HTR-8/SVneo (cell line): ENCODE measurements around the gene EXD3.

Experiments
- DNase-seq: peaks from one replicate; pipeline ENCODE4 v3.0.0; 2011; ENCODE audit warnings: low spot score, mixed read lengths; ENCODE audit not compliant: insufficient read length
- FAIRE-seq: peaks from 2 replicates; lab custom pipeline; 2011; peaks lifted over from hg19 to GRCh38; lab: Jason Lieb, UNC

EXD3 gene

DNA sequence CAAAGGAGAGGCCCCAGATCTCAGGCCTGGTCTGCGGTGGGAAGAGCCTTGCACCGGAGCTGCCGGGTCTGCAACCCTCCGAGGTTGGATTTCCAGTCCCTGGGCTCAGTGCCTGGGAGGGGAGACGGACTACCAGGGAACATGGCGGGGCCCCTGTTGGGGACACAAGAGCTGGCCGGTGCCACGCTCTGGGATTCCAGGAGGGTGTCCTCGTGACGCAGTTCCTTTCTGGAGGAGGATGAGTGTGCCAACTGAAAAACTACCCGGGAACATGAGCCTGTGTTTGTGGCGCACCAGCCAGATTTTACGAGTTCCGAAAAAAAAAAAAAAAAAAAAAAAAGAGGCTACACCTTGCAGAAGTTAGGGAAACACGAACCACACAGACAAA is 129.9 kb downstream of the EXD3 start:
- FAIRE-seq: no peak
- DNase-seq: no peak

DNA sequence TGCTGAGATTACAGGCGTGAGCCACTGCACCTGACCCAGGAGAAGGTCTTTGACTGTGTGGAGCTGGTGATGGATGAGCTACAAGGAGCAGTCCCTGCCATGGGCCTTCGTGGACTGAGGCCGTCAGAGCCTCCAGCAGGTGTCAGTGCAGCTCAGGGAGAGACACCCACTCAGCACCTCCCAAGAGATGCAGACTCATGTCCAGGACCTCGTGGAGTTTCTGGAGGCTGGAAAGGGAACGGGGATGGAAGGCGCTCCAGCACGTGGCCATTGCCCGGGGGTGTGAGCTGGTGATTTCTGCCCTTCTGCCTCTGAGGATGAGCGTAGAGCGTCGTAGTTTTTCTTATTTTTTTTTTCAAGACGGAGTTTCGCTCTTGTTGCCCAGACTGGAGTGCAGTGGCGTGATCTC is 136.0 kb downstream of the EXD3 start:
- DNase-seq (peak; percentile 72), FAIRE-seq (no peak)

DNA sequence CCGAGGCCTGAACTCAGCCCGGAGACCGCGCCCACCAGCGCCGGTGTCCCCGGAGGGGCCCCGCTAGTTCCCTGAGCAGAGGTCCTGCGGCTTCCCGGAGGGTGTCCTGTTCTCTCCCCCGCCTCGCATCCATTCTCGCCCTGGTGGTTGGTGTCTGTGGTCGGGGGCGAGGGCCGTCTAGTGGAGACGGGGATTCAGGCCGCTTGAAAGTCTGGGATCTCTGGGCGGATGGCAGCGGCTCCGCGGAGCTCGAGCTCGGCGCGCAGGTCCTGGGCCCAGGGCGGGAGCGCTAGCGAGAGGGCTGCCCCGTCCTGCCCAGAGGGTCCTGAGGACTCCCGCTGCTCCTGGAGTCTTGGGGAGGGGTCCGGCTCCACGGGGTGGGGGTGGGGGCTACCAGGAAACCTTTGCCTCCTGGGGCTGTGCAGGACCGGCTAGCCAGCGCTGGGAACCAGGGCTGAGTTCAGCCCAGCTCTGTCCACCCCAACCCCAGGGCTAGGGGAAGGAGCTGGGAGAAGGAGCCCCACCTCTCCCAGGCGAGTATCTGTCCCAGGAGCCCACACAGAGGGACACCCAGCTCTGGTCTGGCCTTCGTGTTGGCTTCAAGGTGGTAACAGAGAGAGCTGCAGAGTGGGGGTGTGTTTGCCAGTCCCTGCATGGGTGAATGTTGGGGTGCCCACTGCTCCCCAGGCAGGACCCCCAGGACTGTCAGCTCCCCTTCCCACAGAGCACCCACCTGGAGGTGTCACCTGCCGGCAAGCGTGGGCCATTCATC is 141.4 kb downstream of the EXD3 start:
- DNase-seq: no peak
- FAIRE-seq: no peak

DNA sequence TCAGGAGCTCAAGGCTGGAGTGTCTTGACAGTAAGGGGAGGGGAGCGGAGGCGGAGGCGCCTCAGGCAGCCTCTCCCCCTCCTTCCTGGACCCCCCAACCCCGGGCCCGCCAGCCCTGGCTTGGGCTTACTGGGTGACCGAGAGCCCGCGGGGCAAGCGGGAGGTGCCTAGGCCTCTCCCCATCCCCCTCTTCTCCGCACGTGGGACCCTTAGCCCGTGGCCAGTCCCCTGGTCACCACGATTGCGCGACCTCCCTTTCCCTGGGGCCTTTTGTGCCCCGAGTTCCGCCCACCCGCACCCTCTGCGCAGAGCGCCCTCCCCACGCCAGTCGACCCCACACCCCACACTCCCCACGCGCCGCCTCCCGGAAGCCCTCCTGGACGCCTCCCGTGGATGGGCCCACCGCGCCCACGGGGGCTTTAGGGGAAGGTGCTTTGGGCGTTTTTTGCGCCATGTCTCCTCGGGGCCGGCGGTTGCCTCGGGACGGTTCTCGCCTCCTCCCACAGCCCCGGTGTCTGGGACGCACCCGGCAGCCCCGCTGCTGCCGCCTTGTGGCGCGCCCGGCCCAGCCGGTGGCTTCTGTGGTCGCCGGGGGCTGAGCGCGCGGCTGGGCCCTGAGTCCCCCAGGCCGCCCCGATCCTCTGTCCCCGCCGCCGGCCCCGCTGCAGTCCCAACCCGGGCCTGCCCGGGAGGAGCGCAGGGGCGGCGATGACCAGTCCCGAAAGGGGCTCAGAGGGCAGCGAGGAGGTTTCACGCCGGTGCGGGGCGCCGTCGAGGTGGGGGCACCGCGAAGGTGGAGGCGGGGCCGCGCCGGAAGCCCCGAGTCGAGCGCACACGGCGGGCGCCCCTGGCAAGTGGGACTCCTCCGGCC is 142.3 kb downstream of the EXD3 start:
- DNase-seq (no peak), FAIRE-seq (no peak)

DNA sequence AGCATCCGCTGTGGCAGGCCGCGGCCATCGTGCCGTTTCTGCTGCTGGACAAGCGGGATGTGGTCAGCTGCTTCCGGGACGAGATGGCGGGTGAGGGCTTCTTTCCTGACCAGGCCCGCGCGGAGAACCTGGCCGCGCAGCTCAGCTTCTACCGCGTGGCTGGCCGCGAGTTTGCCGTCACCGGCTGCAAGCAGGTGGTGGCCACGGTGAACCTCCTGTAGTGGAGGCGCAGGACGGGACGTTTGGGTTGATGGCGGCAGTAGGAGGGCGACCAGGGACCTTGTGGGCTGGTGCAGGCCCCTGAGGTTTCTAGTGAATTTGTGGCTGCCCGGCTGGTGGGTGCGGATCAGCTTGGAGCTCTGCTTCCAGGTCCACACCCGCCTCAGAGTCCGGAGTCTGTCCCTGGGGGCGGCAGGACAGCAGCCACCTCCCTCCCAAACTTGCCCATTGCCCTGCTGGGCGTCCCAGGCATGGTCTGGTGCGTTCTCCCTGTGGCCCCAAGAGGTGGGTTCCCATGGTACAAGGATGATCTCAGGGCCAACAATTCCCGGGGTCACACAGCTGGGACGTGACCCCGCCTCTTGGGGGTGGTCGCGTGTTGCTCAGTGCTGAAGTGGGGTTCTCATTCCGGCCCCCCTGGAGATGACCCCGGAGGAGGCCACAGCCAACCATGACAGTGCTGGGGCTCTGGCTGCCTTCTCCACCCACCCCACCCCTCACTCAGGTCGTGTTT is 143.1 kb downstream of the EXD3 start:
- FAIRE-seq: no peak
- no peak for DNase-seq

DNA sequence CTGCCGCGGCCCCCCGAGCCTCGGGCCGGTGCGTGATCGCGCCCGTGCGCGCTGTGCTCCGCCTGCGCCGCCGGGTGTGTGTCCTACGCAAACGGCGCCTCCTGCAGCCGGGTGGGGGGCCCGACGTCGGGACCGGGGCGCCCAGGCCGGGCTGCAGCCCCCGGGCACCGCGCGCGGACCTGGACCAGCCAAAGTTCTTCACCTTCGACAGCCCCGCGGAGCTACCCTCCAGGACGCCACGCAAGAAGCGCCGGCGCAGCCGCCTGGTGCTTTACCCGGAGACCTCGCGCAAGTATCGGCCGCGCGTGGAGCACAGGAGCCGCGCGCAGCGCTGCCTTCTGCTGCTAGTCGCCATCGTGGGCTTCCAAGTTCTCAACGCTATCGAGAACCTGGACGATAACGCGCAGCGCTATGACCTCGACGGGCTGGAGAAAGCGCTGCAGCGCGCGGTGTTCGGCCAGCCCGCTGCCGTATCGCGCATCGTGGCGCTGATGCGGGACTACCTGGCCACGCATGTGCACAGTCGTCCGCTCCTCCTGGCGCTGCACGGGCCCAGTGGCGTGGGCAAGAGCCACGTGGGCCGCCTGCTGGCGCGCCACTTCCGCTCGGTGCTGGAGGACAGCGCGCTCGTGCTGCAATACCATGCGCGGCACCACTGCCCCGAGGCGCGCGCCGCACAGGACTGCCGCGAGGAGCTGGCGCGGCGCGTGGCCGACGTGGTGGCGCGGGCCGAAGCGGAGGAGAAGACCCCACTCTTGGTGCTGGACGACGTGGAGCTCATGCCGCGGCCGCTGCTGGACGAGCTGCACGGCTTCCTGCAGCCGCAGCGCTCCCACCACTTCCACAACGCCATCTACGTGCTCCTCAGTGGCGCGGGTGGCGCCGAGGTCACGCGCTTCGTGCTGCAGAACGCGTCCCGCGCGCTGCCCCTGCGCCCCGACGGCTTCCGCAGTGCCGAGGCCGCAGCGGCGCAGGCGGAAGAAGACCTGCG is 143.9 kb downstream of the EXD3 start:
- no peak for DNase-seq
- no peak for FAIRE-seq

DNA sequence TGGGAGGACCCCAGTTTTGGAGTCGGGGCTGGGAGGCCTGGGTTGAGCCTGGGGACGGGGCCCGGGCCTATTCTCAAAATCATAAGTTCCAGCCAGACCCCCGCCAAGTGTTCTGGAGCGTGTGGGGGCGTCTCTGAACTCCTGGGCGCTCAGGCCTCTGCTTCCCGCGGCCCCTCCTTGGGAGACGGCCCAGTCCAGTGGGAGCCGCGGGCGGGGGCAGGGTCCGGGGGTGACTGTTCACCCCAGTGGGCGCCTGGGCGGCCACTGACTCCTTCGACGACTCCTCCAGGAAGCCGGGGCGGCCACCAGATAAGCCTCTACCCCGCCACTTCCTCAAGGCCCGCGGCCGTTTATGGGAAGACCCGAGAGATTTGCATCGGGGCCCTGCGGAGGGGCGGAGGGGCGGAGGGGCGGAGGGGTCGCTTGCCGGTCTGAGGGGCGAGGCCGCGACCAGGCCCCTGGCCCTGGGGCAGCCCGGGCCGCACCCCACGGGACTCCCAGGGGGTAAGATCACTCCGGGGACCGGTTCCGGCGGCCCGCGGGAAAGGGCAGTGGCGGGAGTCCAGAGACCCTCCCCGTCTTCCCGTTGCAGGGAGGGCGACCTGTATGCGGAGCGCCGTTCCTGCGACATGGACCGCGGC is 144.8 kb downstream of the EXD3 start:
- DNase-seq: no peak
- no peak for FAIRE-seq

DNA sequence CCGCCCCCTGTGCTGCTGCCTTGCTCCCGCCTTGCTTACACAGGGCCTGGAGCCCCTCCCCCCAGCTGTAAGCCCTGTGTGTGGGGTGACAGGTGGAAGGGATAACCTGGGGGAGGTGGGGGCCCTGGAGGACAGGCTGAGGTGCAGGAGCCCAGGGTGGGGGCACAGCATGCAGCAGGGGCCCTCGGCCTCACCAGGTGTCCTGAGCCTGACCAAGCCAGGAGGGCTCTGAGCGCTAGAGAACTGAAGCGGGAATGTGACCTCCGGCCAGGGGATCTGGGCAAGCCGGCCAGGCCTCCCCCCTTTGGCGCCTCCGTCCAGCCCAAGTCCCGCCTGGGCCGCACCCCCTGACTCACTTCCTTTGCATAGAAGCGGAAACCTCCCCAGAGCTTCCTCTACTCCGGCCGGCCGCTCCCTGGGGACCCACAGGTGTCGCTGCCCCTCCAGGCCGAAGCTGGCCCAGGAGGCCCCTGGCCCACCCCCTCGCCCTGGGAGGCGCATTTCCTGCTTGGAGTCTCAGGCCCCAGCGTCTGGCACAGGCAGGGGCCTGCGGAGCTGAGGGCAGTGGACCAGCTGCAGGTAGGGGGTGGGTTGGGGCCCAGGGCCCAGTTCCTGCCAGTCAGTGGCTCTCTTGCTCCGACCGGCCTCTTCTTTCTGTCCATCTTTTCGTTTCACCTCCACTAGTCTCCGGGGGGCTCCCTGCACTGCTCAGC is 145.5 kb downstream of the EXD3 start, which contains the start of gene TOR4A:
Gene TOR4A, plus strand, starts transcription at position 398 of the 713 bp plus-strand sequence. CDS start 964 bp downstream, outside the sequence.
- no peak for FAIRE-seq
- DNase-seq: peak; percentile 92

DNA sequence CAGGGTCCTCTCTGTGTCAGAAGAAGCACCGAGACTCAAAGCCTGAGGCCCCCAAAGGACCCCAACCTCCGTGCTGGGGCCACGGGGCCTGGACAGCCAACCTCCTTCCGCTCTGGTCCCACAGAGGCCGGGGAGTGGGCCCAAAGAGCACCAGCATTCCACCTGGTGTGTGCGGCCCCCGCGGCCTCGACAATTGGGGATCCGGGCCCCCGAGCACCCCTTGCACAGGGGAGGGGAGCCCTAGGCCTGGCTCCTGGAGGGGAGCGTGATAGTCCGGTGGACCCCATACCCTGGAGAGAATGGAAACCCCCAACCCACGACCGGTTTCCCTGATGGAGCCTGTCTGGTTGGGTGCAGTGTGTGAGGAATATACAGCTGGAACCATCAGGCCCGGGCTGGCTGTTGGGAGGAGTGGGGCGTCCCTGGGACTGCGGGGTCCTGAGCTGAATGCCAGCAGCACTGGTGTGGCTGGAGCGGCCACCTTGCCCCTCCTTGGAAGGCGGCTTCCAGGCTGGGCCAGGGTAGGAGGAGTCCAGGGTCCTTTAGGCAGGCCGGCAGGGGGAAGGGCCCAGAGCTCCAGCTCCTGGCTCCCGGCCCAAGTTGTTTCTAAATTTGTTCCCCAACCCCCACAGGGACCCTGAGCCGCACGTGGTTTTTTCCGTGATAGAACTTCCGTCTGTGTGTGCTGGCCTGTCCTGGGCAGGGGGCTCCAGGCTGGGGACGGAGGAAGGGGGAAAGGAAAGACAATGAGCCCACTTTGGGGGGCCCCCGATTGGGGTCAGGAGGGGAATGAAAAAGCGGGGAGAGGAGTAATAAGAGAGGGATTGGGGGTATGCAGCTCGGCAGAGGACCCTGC is 146.3 kb downstream of the EXD3 start:
- FAIRE-seq (no peak), DNase-seq (no peak)

DNA sequence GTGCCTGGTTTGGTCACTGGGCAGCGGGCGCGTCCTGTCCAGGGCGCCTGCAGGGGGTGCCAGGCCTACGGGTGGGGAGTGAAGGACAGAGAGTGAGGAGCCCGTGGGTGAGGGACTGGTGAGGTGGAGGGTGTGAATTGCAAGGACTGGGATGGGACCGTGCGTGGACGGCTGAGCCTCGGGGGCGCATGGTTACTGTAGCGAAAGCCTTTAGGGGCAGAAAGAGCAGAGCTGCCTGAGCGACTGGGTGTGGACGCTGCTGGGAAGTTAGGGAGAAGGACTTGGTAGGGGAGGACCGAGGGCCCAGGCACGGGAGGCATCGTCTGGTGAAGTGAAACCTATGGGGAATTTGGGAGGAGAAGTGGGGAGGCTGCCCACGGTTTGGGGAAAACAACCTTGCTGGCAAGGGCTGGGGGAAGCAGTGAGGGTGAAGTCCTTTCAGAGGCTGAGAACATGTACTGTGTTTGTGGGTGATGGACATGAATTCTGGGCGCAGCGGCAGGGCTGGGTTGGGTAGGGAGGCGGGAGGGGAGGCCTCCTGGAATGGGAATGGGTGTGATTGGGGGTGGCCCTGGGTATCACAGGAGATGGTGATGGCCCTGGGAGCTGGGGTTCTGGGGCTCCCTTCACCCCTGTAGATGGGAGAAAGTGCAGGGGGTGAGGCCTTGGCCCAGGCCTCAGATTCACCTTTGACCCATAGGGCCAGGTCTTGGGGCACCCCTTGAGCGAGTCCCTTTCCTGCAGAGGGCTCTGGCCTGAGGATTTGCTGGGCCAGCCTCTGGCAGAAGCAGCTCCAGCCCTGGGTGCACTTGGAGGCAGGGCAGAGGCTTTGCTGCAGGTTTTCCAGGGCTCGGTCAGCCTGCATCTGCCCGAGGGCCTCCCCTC is 147.1 kb downstream of the EXD3 start:
- FAIRE-seq (no peak), DNase-seq (no peak)

DNA sequence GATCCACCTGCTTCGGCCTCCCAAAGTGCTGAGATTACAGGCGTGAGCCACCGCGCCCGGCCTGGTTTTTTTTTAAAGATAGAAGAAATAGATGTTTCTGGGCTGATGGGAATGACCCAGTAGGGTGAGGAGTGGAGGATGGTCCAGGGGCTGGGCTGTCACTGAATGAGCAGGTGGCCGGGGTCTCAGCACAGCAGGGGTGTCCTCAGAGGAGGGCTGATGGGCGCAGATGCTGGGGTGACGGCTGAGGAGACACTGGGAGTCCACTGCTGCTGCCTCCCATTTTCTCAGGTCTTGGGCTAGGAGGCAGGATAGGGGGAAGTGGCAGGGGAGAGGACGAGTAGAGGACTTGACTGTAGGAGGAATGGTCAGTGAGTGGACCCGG is 147.8 kb downstream of the EXD3 start:
- no peak for FAIRE-seq
- no peak for DNase-seq

DNA sequence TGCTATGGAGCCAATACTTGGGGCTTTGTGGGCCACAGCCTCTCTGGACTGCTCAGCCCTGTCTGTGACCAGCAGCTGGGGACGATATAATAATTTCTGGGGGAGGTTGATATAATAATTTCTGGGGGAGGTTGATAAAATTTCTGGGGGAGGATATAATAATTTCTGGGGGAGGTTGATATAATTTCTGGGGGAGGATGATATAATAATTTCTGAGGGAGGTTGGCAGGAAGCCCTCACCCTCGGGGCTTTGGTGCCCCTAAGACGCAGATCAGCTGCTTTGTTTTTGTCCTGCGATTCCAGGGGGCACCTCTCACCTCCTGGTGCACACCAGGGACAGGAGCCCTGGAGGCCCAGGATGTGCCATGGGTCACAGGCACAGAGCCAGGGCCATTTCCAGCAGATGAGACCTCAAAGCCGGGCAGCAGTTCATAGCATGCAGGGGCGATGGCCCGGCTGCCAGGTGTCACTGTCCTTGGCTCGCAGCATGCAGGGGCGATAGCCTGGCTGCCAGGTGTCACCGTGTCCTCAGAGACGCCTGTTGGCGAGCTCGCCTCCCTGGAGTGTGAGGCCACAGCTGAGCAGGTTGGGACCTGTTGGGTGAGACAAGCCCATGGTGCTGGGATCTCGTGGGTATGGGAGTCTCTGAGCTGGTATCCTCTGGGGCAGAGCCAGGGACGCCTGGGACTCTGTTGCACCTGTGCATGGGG is 149.2 kb downstream of the EXD3 start:
- DNase-seq: no peak
- FAIRE-seq: no peak

DNA sequence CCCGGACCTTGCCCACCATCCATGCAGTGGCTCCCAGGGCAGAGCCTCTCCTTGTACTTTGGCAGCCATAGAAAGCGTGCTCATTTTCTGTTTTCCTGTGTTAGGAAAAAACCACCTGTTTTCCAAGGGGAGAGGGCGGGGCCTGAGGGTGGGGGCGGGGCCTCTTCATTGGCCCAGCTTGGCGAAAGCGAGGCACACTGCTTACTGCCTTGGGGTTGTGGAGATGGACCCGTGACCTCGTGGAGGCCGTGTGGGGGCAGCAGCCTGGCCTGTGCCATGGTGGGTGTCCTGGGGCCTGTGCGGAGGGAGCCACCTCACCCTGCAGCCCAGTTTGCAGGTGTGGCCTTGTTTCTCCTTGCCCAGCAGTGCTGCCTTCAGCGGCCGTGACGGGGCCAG is 149.9 kb downstream of the EXD3 start:
- FAIRE-seq (no peak), DNase-seq (no peak)

DNA sequence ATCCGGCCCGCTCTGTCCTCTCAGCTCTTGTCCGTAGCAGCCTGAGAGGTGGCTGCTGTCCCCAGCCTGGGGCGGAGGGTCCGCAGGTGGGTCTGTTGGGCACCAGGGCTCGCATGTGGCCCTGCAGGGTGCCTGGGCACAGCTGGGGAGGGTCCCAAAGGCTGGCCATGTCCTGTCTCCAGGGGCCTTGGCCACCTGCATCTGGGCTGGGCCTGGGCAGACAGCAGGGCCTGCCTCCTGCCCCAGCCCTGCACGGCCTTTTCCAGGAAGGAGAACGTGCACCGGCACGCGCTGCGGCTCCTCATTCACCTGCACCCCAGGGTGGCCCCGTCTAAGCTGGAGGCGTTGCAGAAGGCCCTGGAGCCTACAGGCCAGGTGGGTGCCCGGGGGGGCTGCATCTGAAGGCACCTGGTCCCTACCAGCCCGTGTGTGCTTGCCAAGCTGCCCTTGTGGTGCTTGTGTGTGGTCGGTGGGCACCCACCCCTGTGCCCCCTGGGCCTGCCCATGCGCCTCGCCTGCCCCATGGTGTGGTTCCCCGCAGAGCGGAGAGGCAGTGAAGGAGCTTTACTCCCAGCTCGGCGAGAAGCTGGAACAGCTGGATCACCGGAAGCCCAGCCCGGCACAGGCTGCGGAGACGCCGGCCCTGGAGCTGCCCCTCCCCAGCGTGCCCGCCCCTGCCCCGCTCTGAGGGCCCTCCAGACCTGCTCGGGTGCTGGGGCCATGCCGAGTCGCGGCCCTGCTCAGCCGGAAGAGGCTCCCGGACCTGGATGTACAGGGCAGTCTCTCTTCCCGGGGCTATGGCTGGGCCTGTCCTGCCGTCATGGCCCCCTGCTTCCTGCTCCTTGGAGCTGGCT is 150.5 kb downstream of the EXD3 start:
- DNase-seq (no peak), FAIRE-seq (no peak)

DNA sequence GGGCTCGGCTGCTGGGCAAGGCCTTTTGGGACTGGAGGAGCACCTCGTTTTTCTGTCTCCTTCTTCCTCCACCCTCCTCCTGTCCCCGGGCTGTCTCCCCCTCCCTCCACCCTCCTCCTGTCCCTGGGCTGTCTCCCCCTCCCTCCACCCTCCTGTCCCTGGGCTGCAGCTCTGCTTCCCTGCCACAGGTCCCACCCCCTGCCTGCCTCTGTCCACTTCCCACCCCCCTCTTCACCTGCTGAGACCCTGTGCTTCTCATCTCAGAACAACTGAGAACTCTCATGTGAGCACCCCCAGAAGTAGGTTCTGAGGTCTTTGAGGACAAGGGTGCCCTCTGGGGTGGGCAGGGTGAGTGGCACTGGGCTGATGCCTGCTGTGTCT is 151.3 kb downstream of the EXD3 start:
- no peak for FAIRE-seq
- DNase-seq: no peak
